IPS DF 4.7 (cell line): ENCODE results near the gene ZNF101.
"Not testable (repeated sequence)": the region's sequence is repeated elsewhere in the genome, so short reads cannot be mapped to it uniquely, and the experiment has no call there.

Experiments used
- DNase-seq: peaks from one replicate; pipeline ENCODE4 v3.0.0-alpha.2; 2013; ENCODE audit warnings: low spot score; ENCODE audit errors: extremely low read depth

ZNF101 gene

GRCh38 chr19:19661675-19662251 lies 6.9 kb upstream of the ZNF101 start:
- DNase-seq, result no peak

DNA sequence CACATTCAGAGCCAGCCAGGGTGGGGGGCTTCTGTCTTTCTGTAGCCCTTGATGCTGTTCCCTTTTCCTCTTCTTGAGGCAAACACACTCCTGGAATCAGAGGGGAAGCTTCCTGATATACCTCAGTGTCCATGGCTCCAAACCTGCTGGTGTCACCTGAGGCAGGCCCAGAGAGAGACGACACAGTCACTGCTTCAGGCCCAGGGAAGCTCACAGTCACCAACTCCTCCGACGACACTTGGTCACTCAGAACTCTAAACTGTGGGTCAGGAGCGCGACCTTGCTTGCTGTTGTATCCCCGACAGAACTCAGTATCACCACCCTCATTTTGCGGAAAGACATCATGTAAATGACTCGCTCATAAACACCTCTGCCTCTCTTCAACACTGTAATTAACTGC lies 6.3 kb upstream of the ZNF101 start:
- no peak for DNase-seq

GRCh38 chr19:19662871-19663255 lies 5.8 kb upstream of the ZNF101 start:
- DNase-seq, result no peak

- DNase-seq, result peak; percentile 86
These were observed 5.2 kb upstream of the ZNF101 start, which contains the start of gene ATP13A1 for GRCh38 chr19:19663256-19664120. ATP13A1 (minus strand) TSS chr19:19663676; CDS start chr19:19663666, 10 bp downstream.

DNA sequence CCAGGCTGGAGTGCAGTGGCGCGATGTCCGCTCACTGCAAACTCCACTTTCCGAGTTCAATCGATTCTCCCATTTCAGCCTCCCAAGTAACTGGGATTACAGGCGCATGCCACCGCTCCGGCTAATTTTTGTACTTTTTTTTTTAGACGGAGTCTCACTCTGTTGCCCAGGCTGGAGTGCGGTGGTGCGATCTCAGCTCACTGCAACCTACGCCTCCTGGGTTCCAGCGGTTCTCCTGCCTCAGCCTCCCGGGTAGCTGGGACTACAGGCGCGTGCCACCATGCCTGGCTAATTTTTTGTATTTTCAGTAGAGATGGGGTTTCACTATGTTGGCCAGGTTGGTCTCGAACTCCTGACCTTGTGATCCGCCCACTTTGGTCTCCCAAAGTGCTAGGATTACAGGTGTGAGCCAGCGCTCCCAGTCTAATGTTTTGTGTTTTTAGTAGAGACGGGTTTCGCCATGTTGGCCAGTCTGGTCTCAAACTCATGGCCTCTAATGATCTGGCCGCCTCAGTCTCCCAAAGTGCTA lies 3.2 kb upstream of the ZNF101 start:
- not testable (repeated sequence) for DNase-seq

GRCh38 chr19:19670070-19670551 lies 1.5 kb downstream of the ZNF101 start:
- no peak for DNase-seq

GRCh38 chr19:19672816-19673215 lies 4.2 kb downstream of the ZNF101 start:
- no peak for DNase-seq

GRCh38 chr19:19674315-19674714 lies 5.7 kb downstream of the ZNF101 start:
- no peak for DNase-seq

DNA sequence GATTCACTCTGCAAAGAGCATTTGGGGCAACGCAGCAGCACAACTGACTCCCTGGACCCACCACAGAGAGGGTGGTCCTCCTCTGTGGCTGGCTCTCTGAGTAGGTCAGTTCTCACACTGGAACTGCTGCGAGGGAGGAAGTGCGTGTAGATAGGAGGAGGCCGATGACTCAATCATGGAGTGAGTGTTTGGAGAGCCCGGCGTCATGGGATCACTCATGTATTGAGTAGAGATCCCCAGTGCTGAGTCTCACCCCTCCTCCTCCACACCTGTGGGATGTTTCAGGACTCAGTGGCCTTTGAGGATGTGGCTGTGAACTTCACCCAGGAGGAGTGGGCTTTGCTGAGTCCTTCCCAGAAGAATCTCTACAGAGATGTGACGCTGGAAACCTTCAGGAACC lies 8.9 kb downstream of the ZNF101 start:
- DNase-seq, result no peak

DNA sequence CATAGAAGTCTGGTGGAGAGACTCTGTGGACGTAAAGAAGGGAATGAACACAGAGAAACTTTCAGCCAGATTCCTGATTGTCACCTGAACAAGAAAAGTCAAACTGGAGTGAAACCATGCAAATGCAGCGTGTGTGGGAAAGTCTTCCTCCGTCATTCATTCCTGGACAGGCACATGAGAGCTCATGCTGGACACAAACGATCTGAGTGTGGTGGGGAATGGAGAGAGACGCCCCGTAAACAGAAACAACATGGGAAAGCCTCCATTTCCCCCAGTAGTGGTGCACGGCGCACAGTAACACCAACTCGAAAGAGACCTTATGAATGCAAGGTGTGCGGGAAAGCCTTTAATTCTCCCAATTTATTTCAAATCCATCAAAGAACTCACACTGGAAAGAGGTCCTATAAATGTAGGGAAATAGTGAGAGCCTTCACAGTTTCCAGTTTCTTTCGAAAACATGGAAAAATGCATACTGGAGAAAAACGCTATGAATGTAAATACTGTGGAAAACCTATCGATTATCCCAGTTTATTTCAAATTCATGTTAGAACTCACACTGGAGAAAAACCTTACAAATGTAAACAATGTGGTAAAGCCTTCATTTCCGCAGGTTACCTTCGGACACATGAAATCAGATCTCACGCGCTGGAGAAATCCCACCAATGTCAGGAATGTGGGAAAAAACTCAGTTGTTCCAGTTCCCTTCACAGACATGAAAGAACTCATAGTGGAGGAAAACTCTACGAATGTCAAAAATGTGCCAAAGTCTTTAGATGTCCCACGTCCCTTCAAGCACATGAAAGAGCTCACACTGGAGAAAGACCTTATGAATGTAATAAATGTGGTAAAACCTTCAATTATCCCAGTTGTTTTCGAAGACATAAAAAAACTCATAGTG lies 10.8 kb downstream of the ZNF101 start:
- DNase-seq, result no peak

GRCh38 chr19:19686119-19686518 lies 17.5 kb downstream of the ZNF101 start:
- DNase-seq, result not testable (repeated sequence)

GRCh38 chr19:19686580-19686979 lies 17.9 kb downstream of the ZNF101 start:
- no peak for DNase-seq

- DNase-seq, result no peak
These were observed 18.5 kb downstream of the ZNF101 start for GRCh38 chr19:19687090-19687489.

DNA sequence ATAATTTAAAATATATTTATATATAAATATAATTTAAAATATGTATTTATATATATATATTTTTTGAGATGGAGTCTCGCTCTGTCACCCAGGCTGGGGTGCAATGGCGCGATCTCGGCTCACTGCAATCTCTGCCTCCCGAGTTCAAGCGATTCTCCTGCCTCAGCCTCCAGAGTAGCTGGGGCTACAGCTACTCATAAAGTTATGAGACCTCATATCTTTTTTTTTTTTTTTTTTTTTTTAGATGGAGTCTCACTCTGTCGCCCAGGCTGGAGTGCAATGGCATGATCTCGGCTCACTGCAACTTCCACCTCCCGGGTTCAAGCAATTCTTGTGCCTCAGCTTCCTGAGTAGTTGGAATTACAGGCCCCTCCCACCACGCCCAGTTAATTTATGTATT lies 20.4 kb downstream of the ZNF101 start:
- DNase-seq, result not testable (repeated sequence)

DNA sequence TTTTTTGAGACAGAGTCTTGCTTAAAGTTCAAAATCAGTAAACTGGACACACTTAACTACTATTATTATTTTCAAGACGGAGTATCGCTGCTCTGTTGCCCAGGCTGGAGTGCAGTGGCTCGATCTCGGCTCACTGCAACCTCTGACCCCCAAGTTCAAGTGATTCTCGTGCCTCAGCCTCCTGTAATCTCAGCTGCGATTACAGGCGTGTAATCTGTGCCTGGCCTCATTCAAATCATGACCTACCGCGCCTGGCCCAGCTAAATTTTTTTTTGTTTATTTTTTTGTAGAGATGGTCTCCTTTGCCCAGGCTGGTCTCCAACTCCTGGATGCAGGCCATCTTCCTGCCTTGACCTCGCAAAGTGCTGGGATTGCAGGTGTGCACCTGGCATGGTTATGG lies 23.0 kb downstream of the ZNF101 start:
- no peak for DNase-seq

GRCh38 chr19:19696386-19696785 lies 27.7 kb downstream of the ZNF101 start:
- no peak for DNase-seq

GRCh38 chr19:19697589-19697988 lies 28.9 kb downstream of the ZNF101 start:
- no peak for DNase-seq

DNA sequence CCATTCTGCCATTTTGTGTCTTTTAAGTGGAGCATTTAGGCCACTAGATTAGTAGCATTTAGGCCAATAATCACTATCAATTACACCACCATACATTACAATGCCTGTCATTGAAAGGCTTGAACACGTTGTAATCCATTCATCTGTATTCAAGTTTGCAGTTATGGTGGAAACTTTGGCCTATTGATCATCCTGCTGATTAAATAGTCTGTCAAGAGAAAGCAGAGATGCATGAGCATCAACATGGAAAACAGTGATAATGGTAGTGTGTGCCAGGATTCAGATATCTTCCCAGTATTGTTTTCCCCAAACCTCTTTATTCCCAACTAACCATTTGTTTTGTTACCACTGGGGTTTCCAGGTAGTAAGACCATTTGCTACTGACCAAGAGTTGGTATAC lies 31.9 kb downstream of the ZNF101 start:
- DNase-seq, result not testable (repeated sequence)

DNA sequence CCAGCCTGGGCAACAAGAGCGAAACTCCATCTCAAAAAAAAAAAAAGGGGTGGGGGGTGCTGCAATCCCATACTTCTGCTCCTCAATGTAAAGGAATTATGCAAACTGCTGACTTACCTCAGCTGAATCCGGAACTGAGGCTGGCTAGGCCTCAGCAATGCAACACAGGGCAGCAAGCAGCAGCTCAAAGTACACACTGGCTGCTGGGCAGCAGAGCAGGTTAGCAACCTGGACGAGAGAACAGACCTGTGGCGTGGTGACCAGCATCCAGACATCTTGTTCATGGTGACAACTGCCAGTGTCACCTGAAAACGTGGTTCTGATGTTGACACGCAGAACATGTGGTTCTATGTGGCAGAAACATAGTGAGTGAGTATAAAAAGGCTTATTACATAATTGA lies 36.2 kb downstream of the ZNF101 start:
- no peak for DNase-seq

DNA sequence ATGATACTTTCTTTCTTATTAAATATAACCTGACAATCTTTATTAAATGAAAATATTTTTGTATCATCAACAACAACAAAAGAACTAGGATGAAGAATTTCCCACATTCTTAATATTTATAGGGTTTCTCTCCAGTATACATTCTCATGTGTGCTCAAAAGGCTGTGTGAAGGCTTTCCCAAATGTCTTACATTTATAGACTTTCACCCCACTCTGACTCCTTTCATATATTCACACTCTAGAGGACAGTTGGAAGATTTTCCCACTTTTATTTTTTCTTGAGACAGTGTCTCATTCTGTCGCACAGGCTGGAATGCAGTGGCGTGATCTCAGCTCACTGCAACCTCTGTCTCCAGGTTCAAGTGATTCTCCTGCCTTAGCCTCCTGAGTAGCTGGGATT lies 41.9 kb downstream of the ZNF101 start:
- no peak for DNase-seq

- DNase-seq, result no peak
These were observed 42.8 kb downstream of the ZNF101 start for GRCh38 chr19:19711306-19711933.
